Astrocyte (in vitro differentiated cells and primary cell): ENCODE results near the gene PANX3. TPM values are rescaled to one million over a fixed set of nuclear protein-coding genes. Genes with fewer than 3 reads are reported as not detected.

Source experiments
- DNase-seq: peaks from one replicate; pipeline ENCODE4 v3.0.0-alpha.2; 2010; ENCODE audit warnings: low read depth
- FAIRE-seq: peaks from 2 replicates; lab custom pipeline; 2011; peaks lifted over from hg19 to GRCh38; lab: Jason Lieb, UNC
- H2AFZ ChIP-seq: 2 replicates; pipeline ENCODE4 v1.6.0; 2012; ENCODE audit warnings: low read depth, low read length, inconsistent platforms
- H3K27ac ChIP-seq: 2 replicates; pipeline ENCODE4 v1.5.1; 2011; ENCODE audit warnings: low read depth, low read length, inconsistent platforms
- H3K27me3 ChIP-seq: 2 replicates; pipeline ENCODE4 v1.6.0; 2011; ENCODE audit warnings: low read length, inconsistent platforms; ENCODE audit not compliant: insufficient read depth
- H3K36me3 ChIP-seq: 2 replicates; pipeline ENCODE4 v1.5.1; 2011; ENCODE audit warnings: low read length, inconsistent platforms; ENCODE audit not compliant: insufficient read depth
- H3K4me1 ChIP-seq: 2 replicates; pipeline ENCODE4 v1.5.1; 2011; ENCODE audit warnings: low read length, inconsistent platforms; ENCODE audit not compliant: insufficient read depth
- H3K4me2 ChIP-seq: 2 replicates; pipeline ENCODE4 v1.6.0; 2012; ENCODE audit warnings: low read length, inconsistent platforms
- H3K4me3 ChIP-seq: 2 replicates; pipeline ENCODE4 v1.5.1; 2011; ENCODE audit warnings: low read depth, mild to moderate bottlenecking, low read length, inconsistent platforms; ENCODE audit not compliant: insufficient read depth
- H3K79me2 ChIP-seq: 2 replicates; pipeline ENCODE4 v1.6.0; 2012; ENCODE audit warnings: mild to moderate bottlenecking, low read length, inconsistent platforms; ENCODE audit not compliant: insufficient read depth
- H3K9ac ChIP-seq: 2 replicates; pipeline ENCODE4 v1.6.0; 2012; ENCODE audit warnings: mild to moderate bottlenecking, low read length, inconsistent platforms
- H3K9me3 ChIP-seq: 2 replicates; pipeline ENCODE4 v1.5.1; 2012; ENCODE audit warnings: low read depth, mild to moderate bottlenecking, low read length, inconsistent platforms; ENCODE audit not compliant: insufficient read depth
- H4K20me1 ChIP-seq: 2 replicates; pipeline ENCODE4 v1.6.0; 2012; ENCODE audit warnings: low read length, inconsistent platforms; ENCODE audit not compliant: insufficient read depth
- H3K27ac Mint-ChIP-seq: one replicate; pipeline ENCODE4 v1.8.0; 2021; ENCODE audit warnings: mild to moderate bottlenecking, mixed read lengths; ENCODE audit not compliant: unreplicated experiment
- H3K27me3 Mint-ChIP-seq: one replicate; pipeline ENCODE4 v1.8.0; 2021; ENCODE audit warnings: low read depth, mixed read lengths; ENCODE audit not compliant: unreplicated experiment
- H3K36me3 Mint-ChIP-seq: one replicate; pipeline ENCODE4 v1.8.0; 2021; ENCODE audit warnings: low read depth, mixed read lengths; ENCODE audit not compliant: unreplicated experiment
- H3K4me1 Mint-ChIP-seq: one replicate; pipeline ENCODE4 v1.8.0; 2021; ENCODE audit warnings: low read depth, mixed read lengths; ENCODE audit not compliant: unreplicated experiment
- H3K4me3 Mint-ChIP-seq: one replicate; pipeline ENCODE4 v1.8.0; 2021; ENCODE audit warnings: mild to moderate bottlenecking, moderate library complexity, mixed read lengths; ENCODE audit not compliant: unreplicated experiment
- H3K9me3 Mint-ChIP-seq: one replicate; pipeline ENCODE4 v1.8.0; 2021; ENCODE audit warnings: mild to moderate bottlenecking, mixed read lengths; ENCODE audit not compliant: unreplicated experiment
- EZH2 ChIP-seq: IDR thresholded peaks from 2 replicates; pipeline ENCODE4 v1.6.1; 2012; ENCODE audit warnings: mild to moderate bottlenecking, low read length, inconsistent platforms; ENCODE audit not compliant: insufficient read depth
- total RNA-seq: library from RNA; stranded (reverse); gene quantifications from 2 replicates; pipeline ENCODE4 v1.2.1, GENCODE V29; 2021
- TF ChIP-seq, protein P1 (sequence below): IDR thresholded peaks from 2 replicates; pipeline ENCODE4 v1.5.1; 2011; ENCODE audit warnings: low read depth, mild to moderate bottlenecking, inconsistent platforms, low read length, moderate library complexity; ENCODE audit not compliant: insufficient read depth

Gene PANX3
- total RNA-seq, 1 donor from 2014 or later = not detected

GRCh38 chr11:124608147-124608546, 3.1 kb upstream of the PANX3 start:
- Histone ChIP-seq H3K4me1 (no peaks in the 10 kb centered on the region), H3K4me3 (no peak overlapping the region), H3K79me2 (no peaks in the 10 kb centered on the region), H3K9me3 (no peaks in the 10 kb centered on the region), H3K4me2 (no peak overlapping the region), H3K9ac (no peak overlapping the region), H3K36me3 (no peaks in the 10 kb centered on the region), H3K27me3 (no peaks in the 10 kb centered on the region), H2AFZ (no peak overlapping the region), H3K27ac (no peak overlapping the region), H4K20me1 (no peaks in the 10 kb centered on the region)
- FAIRE-seq (no peak), DNase-seq (no peak)
- Mint-ChIP-seq H3K4me1 (peaks cover 10% of the 10 kb centered on the region), H3K27me3 (no peaks in the 10 kb centered on the region), H3K9me3 (peaks cover 2% of the 10 kb centered on the region), H3K27ac (no peak overlapping the region), H3K36me3 (no peaks in the 10 kb centered on the region), H3K4me3 (no peak overlapping the region)
- TF ChIP-seq, protein P1, sequence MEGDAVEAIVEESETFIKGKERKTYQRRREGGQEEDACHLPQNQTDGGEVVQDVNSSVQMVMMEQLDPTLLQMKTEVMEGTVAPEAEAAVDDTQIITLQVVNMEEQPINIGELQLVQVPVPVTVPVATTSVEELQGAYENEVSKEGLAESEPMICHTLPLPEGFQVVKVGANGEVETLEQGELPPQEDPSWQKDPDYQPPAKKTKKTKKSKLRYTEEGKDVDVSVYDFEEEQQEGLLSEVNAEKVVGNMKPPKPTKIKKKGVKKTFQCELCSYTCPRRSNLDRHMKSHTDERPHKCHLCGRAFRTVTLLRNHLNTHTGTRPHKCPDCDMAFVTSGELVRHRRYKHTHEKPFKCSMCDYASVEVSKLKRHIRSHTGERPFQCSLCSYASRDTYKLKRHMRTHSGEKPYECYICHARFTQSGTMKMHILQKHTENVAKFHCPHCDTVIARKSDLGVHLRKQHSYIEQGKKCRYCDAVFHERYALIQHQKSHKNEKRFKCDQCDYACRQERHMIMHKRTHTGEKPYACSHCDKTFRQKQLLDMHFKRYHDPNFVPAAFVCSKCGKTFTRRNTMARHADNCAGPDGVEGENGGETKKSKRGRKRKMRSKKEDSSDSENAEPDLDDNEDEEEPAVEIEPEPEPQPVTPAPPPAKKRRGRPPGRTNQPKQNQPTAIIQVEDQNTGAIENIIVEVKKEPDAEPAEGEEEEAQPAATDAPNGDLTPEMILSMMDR = no peak
- no peak for TF ChIP-seq EZH2

- H3K36me3 ChIP-seq = no peaks in the 10 kb centered on the region
- FAIRE-seq (no peak), DNase-seq (no peak)
- no peak overlapping the region for H3K9ac ChIP-seq
- H3K79me2 ChIP-seq = no peaks in the 10 kb centered on the region
- Mint-ChIP-seq H3K36me3 (no peaks in the 10 kb centered on the region), H3K27ac (no peak overlapping the region), H3K9me3 (peaks cover 2% of the 10 kb centered on the region), H3K27me3 (peaks cover 4% of the 10 kb centered on the region), H3K4me3 (no peak overlapping the region), H3K4me1 (peaks cover 10% of the 10 kb centered on the region)
- H2AFZ ChIP-seq = no peak overlapping the region
- no peak overlapping the region for H3K4me3 ChIP-seq
- no peaks in the 10 kb centered on the region for H3K27me3 ChIP-seq
- H3K9me3 ChIP-seq = no peaks in the 10 kb centered on the region
- no peaks in the 10 kb centered on the region for H3K4me1 ChIP-seq
- no peak overlapping the region for H3K4me2 ChIP-seq
- no peaks in the 10 kb centered on the region for H4K20me1 ChIP-seq
- H3K27ac ChIP-seq = no peak overlapping the region
- TF ChIP-seq EZH2 = no peak
- TF ChIP-seq, protein P1 = no peak
These were observed 933 bp upstream of the PANX3 start for GRCh38 chr11:124610295-124610694.

DNA sequence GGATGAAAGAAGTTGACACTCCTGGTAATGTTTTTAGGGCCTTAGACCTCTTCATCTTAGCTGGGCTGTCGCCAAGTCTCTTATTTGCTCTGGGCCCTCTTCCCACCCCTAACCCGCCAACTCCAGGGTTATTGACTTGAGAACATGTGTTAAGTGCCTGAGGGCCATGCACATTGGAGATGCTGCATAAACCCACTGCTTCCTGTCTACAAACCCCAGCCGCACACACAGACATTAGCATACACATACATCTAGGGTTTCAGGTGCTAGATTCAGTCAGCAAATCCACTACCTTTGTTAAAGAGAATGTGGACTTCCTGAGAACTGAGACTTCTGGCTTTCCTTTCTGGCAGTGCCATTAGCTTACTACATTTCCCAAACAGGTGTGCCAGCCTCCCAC, 817 bp downstream of the PANX3 start:
- Histone ChIP-seq H3K4me3 (no peak overlapping the region), H4K20me1 (no peaks in the 10 kb centered on the region), H3K9me3 (no peaks in the 10 kb centered on the region), H2AFZ (no peak overlapping the region), H3K4me1 (no peaks in the 10 kb centered on the region), H3K27ac (no peak overlapping the region), H3K4me2 (no peak overlapping the region), H3K79me2 (no peaks in the 10 kb centered on the region), H3K9ac (no peak overlapping the region), H3K27me3 (no peaks in the 10 kb centered on the region), H3K36me3 (no peaks in the 10 kb centered on the region)
- H3K27ac Mint-ChIP-seq = no peak overlapping the region
- peaks cover 10% of the 10 kb centered on the region for H3K4me1 Mint-ChIP-seq
- H3K27me3 Mint-ChIP-seq = peaks cover 4% of the 10 kb centered on the region
- no peak for TF ChIP-seq EZH2
- TF ChIP-seq, protein P1 = no peak
- FAIRE-seq (no peak), DNase-seq (no peak)
- H3K4me3 Mint-ChIP-seq = no peak overlapping the region
- H3K36me3 Mint-ChIP-seq = no peaks in the 10 kb centered on the region
- H3K9me3 Mint-ChIP-seq = peaks cover 2% of the 10 kb centered on the region
